Smooth muscle cell of trachea (primary cell): Measurements from ENCODE around the gene SPRING1. TPM values are rescaled to one million over a fixed set of nuclear protein-coding genes. Genes with fewer than 3 reads are reported as not detected.

Experiments
- total RNA-seq: library from RNA; depleted of rRNA; stranded (reverse); fragments of >200 nt; gene quantifications from 2 replicates; pipeline ENCODE4 v1.2.1, GENCODE V29; 2014

SPRING1 gene
- 20.2 and 37.5 TPM in 2 replicates for total RNA-seq

GRCh38 chr12:116737774-116738657, at the start of gene SPRING1, which contains the start of gene RNFT2:
SPRING1 (minus strand) TSS chr12:116738069; CDS start chr12:116737900, 169 bp downstream.
RNFT2 (plus strand) TSS chr12:116738315; CDS start chr12:116740498, 2,183 bp downstream.

Other genes with a start within 250 kb of the SPRING1 start
- 0.87 and 0.99 TPM in 2 replicates for gene MAP1LC3B2, start 178.7 kb downstream of the SPRING1 start, total RNA-seq
- 2.0 and 7.0 TPM in 2 replicates for gene RNFT2, start 246 bp upstream of the SPRING1 start, total RNA-seq
- 0.17 TPM in 1 of 2 replicates, not detected in the other for gene HRK, start 143.4 kb upstream of the SPRING1 start, total RNA-seq
- gene FBXW8, start 172.9 kb upstream of the SPRING1 start, total RNA-seq: 20.9 and 27.1 TPM in 2 replicates